ENCODE measurements around the gene MAFB.

- no peak for TF ChIP-seq CTCF (IDR thresholded peaks at IDR 0.05 in 2 of 3, conservative IDR thresholded peaks at IDR 0.05 in 1 of 3; ENCODE audit: borderline replicate concordance in 1 of 3, insufficient read depth in 1 of 3, low read depth in 2 of 3, low read length in 2 of 3)
- TF ChIP-seq RAD21 (IDR thresholded peaks at IDR 0.05; ENCODE audit: low read depth), result no peak
- TF ChIP-seq ELF1 (IDR thresholded peaks at IDR 0.05; ENCODE audit: borderline replicate concordance, low read depth), result no peak
- no peak for TF ChIP-seq REST (IDR thresholded peaks at IDR 0.05; ENCODE audit: low read depth)
- TF ChIP-seq EZH2 (IDR thresholded peaks at IDR 0.05), result no peak
Observed at GRCh38 chr20:40672095-40672494, 16.9 kb downstream of the MAFB start.
